Endodermal cell (in vitro differentiated cells): ENCODE measurements around the gene FPR2. TPM values are rescaled to one million over a fixed set of nuclear protein-coding genes. Genes with fewer than 3 reads are reported as not detected.

Experiments used
- DNase-seq: peaks from one replicate; pipeline ENCODE4 v3.0.0-alpha.2; 2017
- H3K27ac ChIP-seq: 2 replicates; pipeline ENCODE4 v1.5.1; 2013; ENCODE audit warnings: mild to moderate bottlenecking, low read depth, low read length, moderate library complexity
- H3K27me3 ChIP-seq: 2 replicates; pipeline ENCODE4 v1.6.1; 2013; ENCODE audit warnings: mild to moderate bottlenecking, low read length, moderate library complexity; ENCODE audit not compliant: insufficient read depth, control insufficient read depth, poor library complexity, severe bottlenecking
- H3K36me3 ChIP-seq: 2 replicates; pipeline ENCODE4 v1.7.0; 2013; ENCODE audit warnings: mild to moderate bottlenecking, low read length, moderate library complexity; ENCODE audit not compliant: control insufficient read depth, insufficient read depth
- H3K4me1 ChIP-seq: one replicate; pipeline ENCODE4 v1.7.0; 2013; ENCODE audit warnings: low read length; ENCODE audit not compliant: control insufficient read depth, insufficient read depth
- H3K4me3 ChIP-seq: 2 replicates; pipeline ENCODE4 v1.5.1; 2013; ENCODE audit warnings: mild to moderate bottlenecking, low read length, moderate library complexity
- H3K9ac ChIP-seq: 2 replicates; pipeline ENCODE4 v1.6.1; 2013; ENCODE audit warnings: mild to moderate bottlenecking, low read length, moderate library complexity; ENCODE audit not compliant: poor library complexity, severe bottlenecking; ENCODE audit errors: extremely low read depth
- H3K9me3 ChIP-seq: 2 replicates; pipeline ENCODE4 v1.6.1; 2013; ENCODE audit warnings: mild to moderate bottlenecking, low read length, moderate library complexity; ENCODE audit not compliant: control insufficient read depth
- H3K27ac Mint-ChIP-seq: 2 replicates; pipeline ENCODE4 v1.8.0; 2020; ENCODE audit warnings: mixed read lengths
- H3K27me3 Mint-ChIP-seq: 2 replicates; pipeline ENCODE4 v1.8.0; 2021; ENCODE audit warnings: mild to moderate bottlenecking, mixed read lengths; ENCODE audit not compliant: insufficient read depth
- H3K36me3 Mint-ChIP-seq: 2 replicates; pipeline ENCODE4 v1.8.0; 2020; ENCODE audit warnings: low read depth, mixed read lengths
- H3K4me1 Mint-ChIP-seq: 2 replicates; pipeline ENCODE4 v1.8.0; 2020; ENCODE audit warnings: mixed read lengths
- H3K4me3 Mint-ChIP-seq: 2 replicates; pipeline ENCODE4 v1.8.0; 2020; ENCODE audit warnings: mild to moderate bottlenecking, moderate library complexity, mixed read lengths
- H3K9me3 Mint-ChIP-seq: 2 replicates; pipeline ENCODE4 v1.8.0; 2020; ENCODE audit warnings: mild to moderate bottlenecking, mixed read lengths
- CTCF ChIP-seq: fragments of 200-600 bp; sonication (generic); conservative IDR thresholded peaks from 2 replicates; pipeline ENCODE4 v1.5.0; 2021; ENCODE audit warnings: antibody characterized with exemption, mild to moderate bottlenecking
- WGBS, 2 experiments: methylation state at CpG; one replicate each; pipeline versions ENCODE4 v1.1.5 to v1.1.7; 2013; ENCODE audit warnings: missing lambda C conversion rate in 2 of 2, mixed read lengths in 1 of 2; ENCODE audit not compliant: insufficient coverage in 1 of 2, insufficient read length in 1 of 2; 5-methylcytosine and 5-hydroxymethylcytosine counted together
- total RNA-seq, 2 donors: library from RNA; stranded (reverse); fragmentation: NEBNext Ultra II Directional in 1 of 2; extraction: Animal tissue kit (Norgen Biotek cat#: 25700) in 1 of 2; gene quantifications; 2 replicates in 1 of 2; 3 replicates in 1 of 2; pipeline ENCODE4 v1.2.1, GENCODE V29; 2021

FPR2 gene
- total RNA-seq, 2 donors from 2014 or later = 0.11 TPM; not detected in 1

DNA sequence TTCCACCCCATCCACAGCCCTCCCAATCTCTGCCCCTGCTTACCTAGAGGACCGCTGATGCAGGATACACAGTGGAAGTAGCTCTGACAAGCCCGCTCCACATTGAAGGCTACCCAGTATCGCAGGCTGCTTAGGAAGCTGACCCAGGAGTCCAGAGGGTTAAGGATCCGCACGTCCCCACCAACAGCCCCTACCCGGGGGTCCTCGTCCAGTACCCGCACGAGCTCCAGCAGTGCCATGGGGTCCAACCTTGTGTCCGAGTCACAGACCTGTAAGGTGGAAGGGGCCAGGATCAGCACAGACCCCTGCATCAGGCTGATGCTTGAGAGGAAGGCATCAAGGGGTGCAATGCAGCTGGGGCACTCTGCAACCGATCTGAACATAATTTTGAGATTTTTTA lies 44.1 kb upstream of the FPR2 start:
- H3K9ac ChIP-seq = no peak overlapping the region
- 89 to 92% methylated on average over 8 to 11 of the region's 11 CpGs for WGBS, 2 experiments
- H3K36me3 ChIP-seq = no peaks in the 10 kb centered on the region
- H3K27ac ChIP-seq = no peak overlapping the region
- no peak overlapping the region for H3K4me3 Mint-ChIP-seq
- no peaks in the 10 kb centered on the region for H3K4me1 Mint-ChIP-seq
- DNase-seq = no peak
- no peak overlapping the region for H3K27ac Mint-ChIP-seq
- no peaks in the 10 kb centered on the region for H3K36me3 Mint-ChIP-seq
- peaks cover 69% of the 10 kb centered on the region for H3K27me3 Mint-ChIP-seq
- no peaks in the 10 kb centered on the region for H3K4me1 ChIP-seq
- no peaks in the 10 kb centered on the region for H3K9me3 Mint-ChIP-seq
- H3K9me3 ChIP-seq = no peaks in the 10 kb centered on the region
- peaks cover 66% of the 10 kb centered on the region for H3K27me3 ChIP-seq
- no peak overlapping the region for H3K4me3 ChIP-seq
- no peak for TF ChIP-seq CTCF

DNA sequence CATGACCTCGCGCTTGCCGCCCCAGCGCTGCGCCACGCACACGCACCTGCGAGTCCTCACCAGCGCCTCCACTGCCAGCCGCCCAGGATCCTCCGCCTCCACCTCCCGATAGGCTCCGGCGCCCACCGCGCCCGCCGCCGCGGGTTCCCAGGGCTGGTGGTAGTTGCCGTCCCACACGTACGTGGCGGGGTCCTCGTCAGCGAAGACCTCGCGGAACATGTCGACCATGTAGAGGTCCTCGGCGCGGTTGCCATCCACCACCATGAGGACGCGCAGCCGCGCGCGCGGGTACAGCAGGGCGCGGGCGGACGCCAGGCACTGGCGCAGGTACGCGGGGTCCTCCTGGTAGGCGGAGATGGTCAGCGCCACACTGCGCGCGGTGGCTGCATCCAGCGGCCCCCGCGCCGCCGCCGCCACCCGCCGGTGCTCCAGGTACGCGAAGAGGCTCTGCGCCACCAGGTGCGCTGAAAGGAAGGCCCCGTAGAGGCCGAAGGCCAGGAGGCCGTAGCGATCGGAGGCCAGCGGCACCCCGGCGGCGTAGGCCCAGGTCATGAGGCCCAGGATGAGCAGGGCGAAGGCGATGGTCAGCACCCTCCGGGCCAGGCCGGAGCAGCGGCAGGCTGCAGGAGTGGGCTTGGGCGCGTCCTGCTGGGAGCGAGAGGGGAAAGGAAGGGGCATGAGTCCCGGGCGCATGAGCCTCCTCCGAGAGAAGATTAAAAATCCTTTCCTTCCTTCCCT lies 41.6 kb upstream of the FPR2 start:
- Histone ChIP-seq H3K36me3 (no peaks in the 10 kb centered on the region), H3K27ac (no peak overlapping the region), H3K4me3 (peak overlapping the region; percentile 74), H3K9ac (no peak overlapping the region), H3K27me3 (peaks cover 68% of the 10 kb centered on the region), H3K4me1 (no peaks in the 10 kb centered on the region), H3K9me3 (no peaks in the 10 kb centered on the region)
- H3K4me1 Mint-ChIP-seq = no peaks in the 10 kb centered on the region
- TF ChIP-seq CTCF = no peak
- H3K27ac Mint-ChIP-seq = no peak overlapping the region
- 4 to 5% methylated on average over 25 to 81 of the region's 83 CpGs for WGBS, 2 experiments
- H3K36me3 Mint-ChIP-seq = no peaks in the 10 kb centered on the region
- H3K27me3 Mint-ChIP-seq = peaks cover 78% of the 10 kb centered on the region
- peak overlapping the region; percentile 52 for H3K4me3 Mint-ChIP-seq
- H3K9me3 Mint-ChIP-seq = no peaks in the 10 kb centered on the region
- DNase-seq = peak; percentile 70

DNA sequence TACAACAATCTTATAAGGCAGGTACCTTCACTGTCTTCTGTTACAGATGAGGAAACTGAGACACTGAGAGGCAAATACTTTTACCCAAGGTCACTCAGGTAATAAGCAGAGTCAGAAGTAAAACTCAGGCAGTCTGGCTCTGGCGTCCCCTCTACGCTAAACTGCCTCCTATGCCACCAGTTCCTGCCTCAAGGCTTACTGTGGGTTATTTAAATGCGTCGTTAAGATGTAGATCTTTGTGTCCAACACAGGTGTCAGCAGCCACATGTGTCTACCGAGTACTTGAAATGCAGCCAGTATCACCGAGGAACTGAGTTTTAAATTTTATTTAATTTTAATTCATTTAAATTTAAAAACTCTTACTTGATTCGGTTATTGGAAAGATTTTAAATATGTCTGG lies 39.1 kb upstream of the FPR2 start:
- H3K36me3 ChIP-seq = no peaks in the 10 kb centered on the region
- Mint-ChIP-seq H3K27me3 (peaks cover 71% of the 10 kb centered on the region), H3K9me3 (no peaks in the 10 kb centered on the region), H3K4me1 (no peaks in the 10 kb centered on the region), H3K27ac (no peak overlapping the region), H3K4me3 (no peak overlapping the region), H3K36me3 (no peaks in the 10 kb centered on the region)
- H3K27ac ChIP-seq = no peak overlapping the region
- H3K9me3 ChIP-seq = no peaks in the 10 kb centered on the region
- DNase-seq = no peak
- H3K9ac ChIP-seq = no peak overlapping the region
- H3K27me3 ChIP-seq = peaks cover 54% of the 10 kb centered on the region
- no peaks in the 10 kb centered on the region for H3K4me1 ChIP-seq
- H3K4me3 ChIP-seq = no peak overlapping the region
- 83 to 92% methylated on average over 4 to 5 of the region's 7 CpGs for WGBS, 2 experiments
- no peak for TF ChIP-seq CTCF
